ENCODE data around the gene ZNF627.
"Not testable (repeated sequence)": the region's sequence is repeated elsewhere in the genome, so short reads cannot be mapped to it uniquely, and the experiment has no call there.

ZNF627 gene

GRCh38 chr19:11564082-11564807 lies 33.0 kb upstream of the ZNF627 start:
- H3K4me3 Mint-ChIP-seq, H3K9me3 Mint-ChIP-seq, H3K27me3 Mint-ChIP-seq, H3K27ac Mint-ChIP-seq, H3K36me3 Mint-ChIP-seq: not testable (repeated sequence)
- peaks cover 15% of the 10 kb centered on the region for H3K4me1 Mint-ChIP-seq

- H3K36me3 Mint-ChIP-seq, H3K27me3 Mint-ChIP-seq, H3K27ac Mint-ChIP-seq, H3K4me1 Mint-ChIP-seq, H3K4me3 Mint-ChIP-seq, H3K9me3 Mint-ChIP-seq: not testable (repeated sequence)
Measured at GRCh38 chr19:11565649-11565980, 31.7 kb upstream of the ZNF627 start.

GRCh38 chr19:11566164-11566563 lies 31.1 kb upstream of the ZNF627 start:
- no peak overlapping the region for H3K27ac Mint-ChIP-seq
- H3K27me3 Mint-ChIP-seq = no peaks in the 10 kb centered on the region
- H3K4me1 Mint-ChIP-seq = peaks cover 3% of the 10 kb centered on the region
- H3K9me3 Mint-ChIP-seq = no peaks in the 10 kb centered on the region
- no peak overlapping the region for H3K4me3 Mint-ChIP-seq
- no peaks in the 10 kb centered on the region for H3K36me3 Mint-ChIP-seq

GRCh38 chr19:11570039-11570462 lies 27.2 kb upstream of the ZNF627 start:
- H3K27ac Mint-ChIP-seq = no peak overlapping the region
- H3K4me1 Mint-ChIP-seq = no peaks in the 10 kb centered on the region
- H3K9me3 Mint-ChIP-seq = no peaks in the 10 kb centered on the region
- H3K36me3 Mint-ChIP-seq = no peaks in the 10 kb centered on the region
- no peaks in the 10 kb centered on the region for H3K27me3 Mint-ChIP-seq
- H3K4me3 Mint-ChIP-seq = no peak overlapping the region

- H3K36me3 Mint-ChIP-seq, H3K4me3 Mint-ChIP-seq, H3K4me1 Mint-ChIP-seq, H3K27me3 Mint-ChIP-seq, H3K9me3 Mint-ChIP-seq, H3K27ac Mint-ChIP-seq: not testable (repeated sequence)
Measured at GRCh38 chr19:11573354-11573753, 23.9 kb upstream of the ZNF627 start.

- not testable (repeated sequence) for H3K9me3 Mint-ChIP-seq
Measured at GRCh38 chr19:11573763-11574162, 23.5 kb upstream of the ZNF627 start.

GRCh38 chr19:11574689-11575088 lies 22.6 kb upstream of the ZNF627 start:
- peaks cover 6% of the 10 kb centered on the region for H3K4me1 Mint-ChIP-seq
- no peaks in the 10 kb centered on the region for H3K27me3 Mint-ChIP-seq
- H3K36me3 Mint-ChIP-seq = no peaks in the 10 kb centered on the region
- H3K4me3 Mint-ChIP-seq = no peak overlapping the region
- no peaks in the 10 kb centered on the region for H3K9me3 Mint-ChIP-seq
- H3K27ac Mint-ChIP-seq = no peak overlapping the region

More at GRCh38 chr19:11573763-11574162, 23.5 kb upstream of the ZNF627 start:
- H3K27me3 Mint-ChIP-seq, H3K36me3 Mint-ChIP-seq, H3K27ac Mint-ChIP-seq, H3K4me1 Mint-ChIP-seq, H3K4me3 Mint-ChIP-seq: not testable (repeated sequence)

- H3K27ac Mint-ChIP-seq = no peak overlapping the region
Measured at GRCh38 chr19:11576227-11576626, 21.1 kb upstream of the ZNF627 start.

GRCh38 chr19:11577451-11578257 lies 19.6 kb upstream of the ZNF627 start, which contains the start of gene ACP5:
Gene ACP5 (minus strand): TSS chr19:11577645. CDS start chr19:11577317, 328 bp downstream.
- peak within 1 kb of the TSS; percentile 77 for H3K4me3 Mint-ChIP-seq

More at GRCh38 chr19:11576227-11576626, 21.1 kb upstream of the ZNF627 start:
- Mint-ChIP-seq H3K9me3 (no peaks in the 10 kb centered on the region), H3K4me1 (peaks cover 15% of the 10 kb centered on the region), H3K27me3 (no peaks in the 10 kb centered on the region), H3K4me3 (no peak overlapping the region), H3K36me3 (no peaks in the 10 kb centered on the region)

GRCh38 chr19:11578258-11579142 lies 18.8 kb upstream of the ZNF627 start:
- Mint-ChIP-seq H3K4me3 (peak overlapping the region; percentile 77), H3K36me3 (no peaks in the 10 kb centered on the region), H3K27me3 (no peaks in the 10 kb centered on the region), H3K4me1 (peaks cover 27% of the 10 kb centered on the region), H3K9me3 (no peaks in the 10 kb centered on the region), H3K27ac (peak overlapping the region; percentile 59)

More at GRCh38 chr19:11577451-11578257, 19.6 kb upstream of the ZNF627 start, which contains the start of gene ACP5:
- H3K36me3 Mint-ChIP-seq = no peaks in the 10 kb centered on the region
- H3K9me3 Mint-ChIP-seq = no peaks in the 10 kb centered on the region
- H3K27me3 Mint-ChIP-seq = no peaks in the 10 kb centered on the region
- H3K27ac Mint-ChIP-seq = peak within 1 kb of the TSS; percentile 59
- H3K4me1 Mint-ChIP-seq = peaks cover 27% of the 10 kb centered on the region

- Mint-ChIP-seq H3K27ac (no peak overlapping the region), H3K27me3 (no peaks in the 10 kb centered on the region), H3K4me1 (peaks cover 27% of the 10 kb centered on the region), H3K9me3 (no peaks in the 10 kb centered on the region), H3K4me3 (no peak overlapping the region), H3K36me3 (no peaks in the 10 kb centered on the region)
Measured at GRCh38 chr19:11580116-11580515, 17.2 kb upstream of the ZNF627 start.

- Mint-ChIP-seq H3K27me3 (no peaks in the 10 kb centered on the region), H3K4me1 (peaks cover 27% of the 10 kb centered on the region), H3K9me3 (no peaks in the 10 kb centered on the region), H3K36me3 (no peaks in the 10 kb centered on the region), H3K4me3 (peak overlapping the region; percentile 64), H3K27ac (peak overlapping the region; percentile 51)
Measured at GRCh38 chr19:11581740-11582139, 15.5 kb upstream of the ZNF627 start.

- Mint-ChIP-seq H3K9me3 (no peaks in the 10 kb centered on the region), H3K4me3 (no peak overlapping the region)
Measured at GRCh38 chr19:11586331-11586730, 11.0 kb upstream of the ZNF627 start.

GRCh38 chr19:11587302-11587974 lies 9.8 kb upstream of the ZNF627 start:
- Mint-ChIP-seq H3K4me3 (no peak overlapping the region), H3K4me1 (peaks cover 8% of the 10 kb centered on the region), H3K27ac (no peak overlapping the region), H3K36me3 (no peaks in the 10 kb centered on the region), H3K27me3 (no peaks in the 10 kb centered on the region), H3K9me3 (no peaks in the 10 kb centered on the region)

More at GRCh38 chr19:11586331-11586730, 11.0 kb upstream of the ZNF627 start:
- Mint-ChIP-seq H3K4me1 (peaks cover 18% of the 10 kb centered on the region), H3K27me3 (no peaks in the 10 kb centered on the region), H3K36me3 (no peaks in the 10 kb centered on the region), H3K27ac (no peak overlapping the region)
